Psoas muscle (tissue), 8 donors: ENCODE data around the gene RBM18. TPM values are rescaled to one million over a fixed set of nuclear protein-coding genes. Genes with fewer than 3 reads are reported as not detected.

Source experiments
- ATAC-seq, 4 donors: fragments of 200-7000 bp; cut with Tn5 transposase; one replicate each; pipeline ENCODE4 v1.9.1; 2020; ENCODE audit warnings: moderate library complexity in 3 of 4, mild to moderate bottlenecking in 2 of 4
- DNase-seq, 2 donors: peaks; one replicate each; pipeline ENCODE4 v3.0.0-alpha.2; 2020
- H3K27ac ChIP-seq: fragments of 200-600 bp; one replicate; pipeline ENCODE4 v1.8.0; 2022
- H3K27me3 ChIP-seq, 3 donors: fragments of 200-600 bp in 1 of 3; one replicate each; pipeline versions ENCODE4 v1.6.1 to v1.8.0; 2013 to 2022; ENCODE audit warnings: low read length in 2 of 3, mild to moderate bottlenecking in 2 of 3, moderate library complexity in 1 of 3; ENCODE audit not compliant: insufficient read depth in 3 of 3
- H3K36me3 ChIP-seq, 2 donors: fragments of 200-600 bp in 1 of 2; one replicate each; pipeline versions ENCODE4 v1.6.1 to v1.8.0; 2013 to 2022; ENCODE audit warnings: low read depth in 1 of 2, mild to moderate bottlenecking in 1 of 2, moderate library complexity in 1 of 2; ENCODE audit not compliant: insufficient read depth in 1 of 2
- H3K4me1 ChIP-seq: fragments of 200-600 bp; one replicate; pipeline ENCODE4 v1.8.0; 2022
- H3K4me3 ChIP-seq: fragments of 200-600 bp; one replicate; pipeline ENCODE4 v1.8.0; 2022; ENCODE audit warnings: mild to moderate bottlenecking
- H3K9me3 ChIP-seq: fragments of 200-600 bp; one replicate; pipeline ENCODE4 v1.8.0; 2022
- WGBS, 3 donors: extraction: QIAGEN DNeasy Blood & Tissue Kit; methylation state at CpG; one replicate each; pipeline versions ENCODE4 v1.1.6 to v1.1.7; 2013; 5-methylcytosine and 5-hydroxymethylcytosine counted together
- intact Hi-C, 2 donors: fragments of 100-400 bp; cut with DNase I; formaldehyde crosslinking; loops; one replicate each; pipeline versions ENCODE4 v1.11.0 to v1.14.2; 2022
- polyA plus RNA-seq, 3 donors: library from polyadenylated mRNA; stranded (reverse); fragments of 200-250 nt; gene quantifications; one replicate each; pipeline ENCODE4 v1.2.3, GENCODE V29; 2013
- total RNA-seq, 4 donors: library from RNA; stranded (reverse); fragmentation: NEBNext Ultra II Directional in 2 of 4; extraction: Animal tissue kit (Norgen Biotek cat#: 25700) in 2 of 4; gene quantifications; one replicate each; pipeline versions ENCODE4 v1.2.1 to v1.2.4, GENCODE V29; 2021 to 2023
- TF ChIP-seq, protein P1 (sequence below): fragments of 200-600 bp; IDR thresholded peaks from one replicate; pipeline ENCODE4 v1.8.0; 2022; ENCODE audit warnings: antibody characterized with exemption
- donor health status: healthy with polysubstance abuse.
- donor health status: DM: no; HTN: no; CAD: no; lungs with moderate emphysema.
- donor health status: Bipolar disorder and iron deficiency.
- donor health status: healthy.
- donor health status: DM: yes; HTN: yes; CAD: no.
- donor health status: DM: no; HTN: no; CAD: no.
- donor health status: DM: no; HTN: no; CAD: no.
- donor health status: DM: yes; HTN: yes; CAD: no.

The RBM18 gene
- total and polyA plus RNA-seq, 7 donors, result 16.8 to 41.7 (median 33.7) TPM

DNA sequence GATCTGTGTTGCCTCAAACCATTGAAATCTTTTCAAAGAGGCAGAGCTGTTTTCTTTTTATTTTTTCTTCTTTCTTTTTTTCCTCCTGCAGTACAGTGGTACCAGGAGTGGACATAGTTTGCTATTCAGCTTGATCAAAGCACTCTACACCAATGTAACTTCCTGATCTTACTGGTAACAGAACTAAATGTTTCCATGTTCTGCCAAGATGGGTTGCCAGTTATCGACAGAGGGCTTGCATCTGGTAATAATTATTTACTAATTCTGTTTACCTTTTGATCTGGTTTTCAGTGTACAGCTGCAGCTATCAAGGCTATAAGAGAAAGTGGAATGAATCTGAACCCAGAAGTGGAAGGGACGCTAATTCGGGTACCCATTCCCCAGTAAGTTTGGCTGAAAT is 26.8 kb upstream of the RBM18 start:
- H3K9me3 ChIP-seq, result no peaks in the 10 kb centered on the region
- no peak overlapping the region for H3K27ac ChIP-seq
- intact Hi-C loops, result no loop called here
- TF ChIP-seq, protein P1, sequence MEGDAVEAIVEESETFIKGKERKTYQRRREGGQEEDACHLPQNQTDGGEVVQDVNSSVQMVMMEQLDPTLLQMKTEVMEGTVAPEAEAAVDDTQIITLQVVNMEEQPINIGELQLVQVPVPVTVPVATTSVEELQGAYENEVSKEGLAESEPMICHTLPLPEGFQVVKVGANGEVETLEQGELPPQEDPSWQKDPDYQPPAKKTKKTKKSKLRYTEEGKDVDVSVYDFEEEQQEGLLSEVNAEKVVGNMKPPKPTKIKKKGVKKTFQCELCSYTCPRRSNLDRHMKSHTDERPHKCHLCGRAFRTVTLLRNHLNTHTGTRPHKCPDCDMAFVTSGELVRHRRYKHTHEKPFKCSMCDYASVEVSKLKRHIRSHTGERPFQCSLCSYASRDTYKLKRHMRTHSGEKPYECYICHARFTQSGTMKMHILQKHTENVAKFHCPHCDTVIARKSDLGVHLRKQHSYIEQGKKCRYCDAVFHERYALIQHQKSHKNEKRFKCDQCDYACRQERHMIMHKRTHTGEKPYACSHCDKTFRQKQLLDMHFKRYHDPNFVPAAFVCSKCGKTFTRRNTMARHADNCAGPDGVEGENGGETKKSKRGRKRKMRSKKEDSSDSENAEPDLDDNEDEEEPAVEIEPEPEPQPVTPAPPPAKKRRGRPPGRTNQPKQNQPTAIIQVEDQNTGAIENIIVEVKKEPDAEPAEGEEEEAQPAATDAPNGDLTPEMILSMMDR, result no peak
- no peak overlapping the region for H3K4me3 ChIP-seq
- H3K36me3 ChIP-seq, result peaks cover 22 to 96% of the 10 kb centered on the region in 2 donors
- WGBS, 3 donors, result 88 to 91% (median 89%) methylated on average over 3 of the region's 3 CpGs
- no peaks in the 10 kb centered on the region for H3K27me3 ChIP-seq
- H3K4me1 ChIP-seq, result no peaks in the 10 kb centered on the region
- DNase-seq (no peak), ATAC-seq (no peak)

DNA sequence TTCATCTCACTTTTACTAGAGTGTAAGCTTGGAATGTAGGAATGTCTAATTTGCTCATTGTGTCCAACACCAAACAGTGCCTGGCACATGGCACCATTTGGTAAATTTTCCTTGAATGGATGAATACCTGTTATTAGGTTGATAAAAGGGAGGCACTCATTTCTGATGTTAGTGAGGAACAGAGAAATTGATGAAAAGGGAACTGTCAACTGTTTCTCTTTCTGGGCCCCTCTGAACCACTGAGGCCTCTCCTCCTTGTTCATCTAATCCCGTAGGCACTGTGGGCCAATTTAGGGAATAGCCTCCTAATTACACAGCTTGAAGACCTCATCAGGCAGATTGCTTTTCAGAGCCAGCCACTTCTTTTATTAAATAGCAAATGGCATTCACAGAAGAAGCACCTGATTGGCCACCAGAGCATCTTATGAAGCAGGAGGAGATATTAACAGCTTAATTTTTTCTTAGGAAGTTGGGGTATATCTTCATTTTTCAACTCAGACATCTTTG is 22.6 kb upstream of the RBM18 start:
- Histone ChIP-seq H3K36me3 (peaks cover 26 to 82% of the 10 kb centered on the region in 2 donors), H3K4me3 (no peak overlapping the region), H3K9me3 (no peaks in the 10 kb centered on the region), H3K27me3 (no peaks in the 10 kb centered on the region), H3K4me1 (no peaks in the 10 kb centered on the region), H3K27ac (no peak overlapping the region)
- DNase-seq (no peak), ATAC-seq (no peak)
- intact Hi-C loops, result no loop called here
- WGBS, 3 donors, result 60 to 79% (median 73%) methylated on average over 1 of the region's 1 CpG
- TF ChIP-seq, protein P1, result no peak

DNA sequence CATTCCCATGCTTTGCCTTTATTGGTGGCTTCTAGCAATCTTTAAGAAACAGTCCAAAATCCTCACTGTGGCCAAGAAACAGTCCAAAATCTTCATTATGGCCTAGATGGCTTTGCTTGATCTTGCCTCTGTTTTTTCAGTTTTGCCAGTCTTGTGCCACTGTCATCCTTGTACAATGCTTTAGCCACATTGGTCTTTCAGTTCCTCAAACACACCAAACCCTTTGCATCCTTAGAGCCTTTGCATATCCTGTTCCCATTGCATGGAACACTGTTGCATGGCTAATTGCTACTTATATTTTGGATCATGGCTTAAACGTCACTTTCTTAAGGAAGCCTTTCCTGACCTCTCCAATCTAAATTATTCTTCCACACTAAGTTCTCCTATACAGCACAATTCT is 22.1 kb upstream of the RBM18 start:
- DNase-seq, result no peak
- intact Hi-C loops, result no loop called here
- TF ChIP-seq, protein P1, result no peak
- Histone ChIP-seq H3K4me1 (no peaks in the 10 kb centered on the region), H3K36me3 (peaks cover 26 to 77% of the 10 kb centered on the region in 2 donors), H3K27me3 (no peaks in the 10 kb centered on the region), H3K4me3 (no peak overlapping the region), H3K27ac (no peak overlapping the region), H3K9me3 (no peaks in the 10 kb centered on the region)
- 74 to 84% (median 78%) methylated on average over 1 of the region's 1 CpG for WGBS, 3 donors
- ATAC-seq, result no peak

DNA sequence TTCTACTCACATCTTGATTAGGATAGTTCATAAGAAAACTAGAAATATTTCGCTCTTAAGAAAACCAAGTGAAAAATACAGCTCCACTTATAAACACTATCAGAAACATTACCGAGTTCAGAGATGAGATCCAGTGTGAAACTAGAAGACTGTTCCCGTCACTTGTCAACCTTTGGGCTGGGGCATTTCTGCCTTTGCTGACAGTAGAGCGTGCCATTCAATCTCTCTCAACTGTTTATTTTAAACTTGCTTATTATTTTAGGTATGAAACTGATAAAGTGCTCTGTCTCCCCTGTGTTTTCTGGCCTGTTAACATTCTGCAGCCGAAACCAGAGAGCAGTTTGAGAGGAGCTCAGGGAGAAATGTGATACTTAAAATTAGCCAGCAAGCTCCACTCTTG is 16.7 kb upstream of the RBM18 start:
- H3K27me3 ChIP-seq, result no peaks in the 10 kb centered on the region
- H3K27ac ChIP-seq, result no peak overlapping the region
- WGBS, 3 donors, result 67 to 82% (median 70%) methylated on average over 5 of the region's 5 CpGs
- H3K4me3 ChIP-seq, result no peak overlapping the region
- H3K4me1 ChIP-seq, result no peaks in the 10 kb centered on the region
- H3K9me3 ChIP-seq, result peaks cover 7% of the 10 kb centered on the region
- TF ChIP-seq, protein P1, result no peak
- ATAC-seq, result no peak
- DNase-seq, result no peak
- peaks cover 12 to 45% of the 10 kb centered on the region in 2 donors for H3K36me3 ChIP-seq
- intact Hi-C loops, result no loop called here

DNA sequence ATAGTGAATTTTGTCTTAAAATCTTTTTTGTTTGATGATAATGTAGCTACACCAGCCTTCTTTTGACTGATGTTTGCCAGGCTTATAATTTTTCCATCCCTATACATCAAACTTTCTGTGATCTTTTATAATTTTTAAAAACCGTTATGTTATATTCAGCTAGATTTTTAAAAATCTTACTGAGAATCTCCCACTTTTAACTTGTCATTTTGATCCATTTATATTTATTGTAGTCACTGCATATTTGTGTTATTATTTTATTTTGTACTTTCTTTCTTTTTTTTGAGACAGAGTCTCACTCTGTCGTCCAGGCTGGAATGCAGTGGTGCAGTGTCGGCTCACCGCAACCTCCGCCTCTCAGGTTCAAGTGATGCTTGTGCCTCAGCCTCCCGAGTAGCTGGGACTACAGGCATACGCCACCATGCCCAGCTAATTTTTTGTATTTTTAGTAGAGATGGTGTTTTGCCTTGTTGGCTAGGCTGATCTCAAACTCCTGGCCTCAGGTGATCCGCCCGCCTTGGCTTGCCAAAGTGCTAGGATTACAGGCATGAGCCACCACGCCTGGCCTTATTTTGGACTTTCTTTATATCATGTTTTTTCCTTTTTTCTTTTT is 12.8 kb upstream of the RBM18 start:
- intact Hi-C loops, result no loop called here
- TF ChIP-seq, protein P1, result no peak
- ATAC-seq, result no peak

More for the DNA sequence above, 12.8 kb upstream of the RBM18 start:
- Histone ChIP-seq H3K27me3 (no peaks in the 10 kb centered on the region), H3K36me3 (peaks cover 0 to 36% of the 10 kb centered on the region in 2 donors), H3K4me1 (no peaks in the 10 kb centered on the region), H3K27ac (no peak overlapping the region), H3K4me3 (no peak overlapping the region), H3K9me3 (peaks cover 12% of the 10 kb centered on the region)
- no peak for DNase-seq
- 97 to 99% (median 97%) methylated on average over 10 of the region's 10 CpGs for WGBS, 3 donors
